CD4-positive, CD25-positive, alpha-beta regulatory T cell (primary cell): ENCODE measurements around the gene TSHR. TPM values are rescaled to one million over a fixed set of nuclear protein-coding genes. Genes with fewer than 3 reads are reported as not detected.
"Not testable (repeated sequence)": the region's sequence is repeated elsewhere in the genome, so short reads cannot be mapped to it uniquely, and the experiment has no call there.

ENCODE experiments used
- ATAC-seq, 2 donors: fragments of 150-1000 bp; cut with Tn5 transposase; one replicate each; pipeline ENCODE4 v1.10.0; 2021; ENCODE audit warnings: low read depth in 2 of 2, moderate number of reproducible peaks in 2 of 2, moderate library complexity in 1 of 2
- DNase-seq, 3 donors: peaks; one replicate each; pipeline versions ENCODE4 v3.0.0 to v3.0.0-alpha.2; 2012 to 2022; ENCODE audit warnings: mixed read lengths in 1 of 3
- H3K27ac ChIP-seq: one replicate; pipeline ENCODE4 v1.7.0; 2013; ENCODE audit warnings: mild to moderate bottlenecking, low read length; ENCODE audit not compliant: insufficient read depth, poor library complexity, severe bottlenecking
- H3K27me3 ChIP-seq: one replicate; pipeline ENCODE4 v1.7.0; 2013; ENCODE audit warnings: low read length; ENCODE audit not compliant: control insufficient read depth, insufficient read depth
- H3K36me3 ChIP-seq: one replicate; pipeline ENCODE4 v1.7.0; 2013; ENCODE audit warnings: mild to moderate bottlenecking, low read length, moderate library complexity; ENCODE audit not compliant: control insufficient read depth, insufficient read depth
- H3K4me1 ChIP-seq: 2 replicates; pipeline ENCODE4 v1.7.0; 2013; ENCODE audit warnings: mild to moderate bottlenecking, low read length; ENCODE audit not compliant: insufficient read depth, control insufficient read depth, poor library complexity, severe bottlenecking
- H3K4me3 ChIP-seq: one replicate; pipeline ENCODE4 v1.7.0; 2013; ENCODE audit warnings: low read depth, mild to moderate bottlenecking, low read length, moderate library complexity
- H3K9me3 ChIP-seq, 2 experiments: 1 replicate in 1 of 2; 2 replicates in 1 of 2; pipeline ENCODE4 v1.7.0; 2013; ENCODE audit warnings: low read length in 2 of 2, mild to moderate bottlenecking in 1 of 2, moderate library complexity in 1 of 2; ENCODE audit not compliant: control insufficient read depth in 2 of 2
- H3K27ac Mint-ChIP-seq, 3 donors: one replicate each; pipeline ENCODE4 v1.8.0; 2020 to 2022; ENCODE audit warnings: mild to moderate bottlenecking in 3 of 3, mixed read lengths in 3 of 3, moderate library complexity in 2 of 3
- H3K27me3 Mint-ChIP-seq: one replicate; pipeline ENCODE4 v1.8.0; 2022; ENCODE audit warnings: mild to moderate bottlenecking, mixed read lengths
- H3K36me3 Mint-ChIP-seq: one replicate; pipeline ENCODE4 v1.8.0; 2020; ENCODE audit warnings: mixed read lengths
- H3K4me1 Mint-ChIP-seq, 4 donors: one replicate each; pipeline ENCODE4 v1.8.0; 2020 to 2022; ENCODE audit warnings: mixed read lengths in 4 of 4, mild to moderate bottlenecking in 1 of 4
- H3K4me3 Mint-ChIP-seq, 4 donors: one replicate each; pipeline ENCODE4 v1.8.0; 2020 to 2022; ENCODE audit warnings: mild to moderate bottlenecking in 4 of 4, mixed read lengths in 4 of 4, moderate library complexity in 3 of 4
- H3K9me3 Mint-ChIP-seq, 7 donors: one replicate each; pipeline ENCODE4 v1.8.0; 2020 to 2022; ENCODE audit warnings: mixed read lengths in 7 of 7, mild to moderate bottlenecking in 3 of 7, moderate library complexity in 2 of 7
- polyA plus RNA-seq, 4 donors: library from polyadenylated mRNA; unstranded; fragments of 300-500 nt; fragmentation: Illumina TruSeq; gene quantifications; one replicate each; pipeline ENCODE4 v1.2.3, GENCODE V29; 2021
- total RNA-seq: library from RNA; stranded (reverse); gene quantifications from one replicate; pipeline ENCODE4 v1.2.3, GENCODE V29; 2022

Gene TSHR
- total and polyA plus RNA-seq, 5 donors from 2014 or later: 4.4 to 19.3 (median 16.0) TPM

GRCh38 chr14:80953211-80953610 is 2.2 kb upstream of the TSHR start:
- ATAC-seq, H3K4me3 ChIP-seq, H3K9me3 ChIP-seq, H3K27ac Mint-ChIP-seq, H3K36me3 ChIP-seq, H3K9me3 Mint-ChIP-seq, H3K27ac ChIP-seq, DNase-seq, H3K27me3 Mint-ChIP-seq, H3K27me3 ChIP-seq, H3K36me3 Mint-ChIP-seq: not testable (repeated sequence)
- Mint-ChIP-seq H3K4me3 (peak overlapping the region in 1 of 4 donors; percentile 48), H3K4me1 (peaks cover 20 to 42% (median 28%) of the 10 kb centered on the region in 4 donors)
- peaks cover 35% of the 10 kb centered on the region for H3K4me1 ChIP-seq

DNA sequence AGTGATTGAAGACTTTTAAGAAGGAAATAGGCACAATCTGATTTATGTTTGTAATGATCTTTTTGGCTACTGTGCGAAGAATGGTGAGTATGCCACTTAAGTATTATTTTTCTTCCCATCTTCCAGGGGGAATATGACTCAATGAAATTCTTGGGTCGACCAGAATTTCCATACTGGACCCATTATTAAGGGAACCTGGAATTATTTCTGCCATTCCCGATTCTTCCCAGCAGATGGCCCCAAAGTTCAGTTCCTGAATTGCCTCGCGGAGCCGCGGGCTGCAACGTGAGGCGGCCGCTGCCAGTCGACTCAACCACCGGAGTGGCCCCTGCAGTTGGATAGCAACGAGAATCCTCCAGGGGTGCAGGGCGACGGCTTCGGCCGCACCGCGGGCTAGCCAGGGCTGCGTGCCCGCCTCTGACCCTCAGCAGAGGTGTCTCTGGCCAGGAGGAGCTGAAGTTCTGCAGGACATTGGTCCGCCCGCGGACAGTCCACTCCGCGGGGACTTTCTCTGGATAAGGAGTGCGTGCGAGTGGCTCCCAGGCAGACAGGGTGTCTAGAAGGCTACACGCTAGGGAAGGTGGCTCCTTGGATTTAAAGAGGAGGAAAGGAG is 628 bp upstream of the TSHR start:
- Histone ChIP-seq H3K27ac (no peak overlapping the region), H3K27me3 (no peaks in the 10 kb centered on the region), H3K4me1 (peaks cover 49% of the 10 kb centered on the region), H3K36me3 (no peaks in the 10 kb centered on the region), H3K4me3 (peak overlapping the region; percentile 83), H3K9me3 (no peaks in the 10 kb centered on the region)
- H3K4me3 Mint-ChIP-seq: peak overlapping the region; percentile 62 to 99 (median 92)
- no peaks in the 10 kb centered on the region for H3K9me3 Mint-ChIP-seq
- H3K27me3 Mint-ChIP-seq: no peaks in the 10 kb centered on the region
- ATAC-seq (peak; percentile 43 to 51), DNase-seq (peak; percentile 64 to 81 (median 74))
- H3K4me1 Mint-ChIP-seq: peaks cover 15 to 57% (median 43%) of the 10 kb centered on the region in 4 donors
- peak overlapping the region; percentile 86 to 98 (median 88) for H3K27ac Mint-ChIP-seq
- peaks cover 4% of the 10 kb centered on the region for H3K36me3 Mint-ChIP-seq

- H3K4me1 Mint-ChIP-seq: peaks cover 21 to 65% (median 52%) of the 10 kb centered on the region in 4 donors
- DNase-seq: peak in 1 of 3 donors; percentile 48
- H3K27ac Mint-ChIP-seq: peak overlapping the region; percentile 49 to 88 (median 70)
These were observed 681 bp downstream of the TSHR start for GRCh38 chr14:80956102-80956501.

DNA sequence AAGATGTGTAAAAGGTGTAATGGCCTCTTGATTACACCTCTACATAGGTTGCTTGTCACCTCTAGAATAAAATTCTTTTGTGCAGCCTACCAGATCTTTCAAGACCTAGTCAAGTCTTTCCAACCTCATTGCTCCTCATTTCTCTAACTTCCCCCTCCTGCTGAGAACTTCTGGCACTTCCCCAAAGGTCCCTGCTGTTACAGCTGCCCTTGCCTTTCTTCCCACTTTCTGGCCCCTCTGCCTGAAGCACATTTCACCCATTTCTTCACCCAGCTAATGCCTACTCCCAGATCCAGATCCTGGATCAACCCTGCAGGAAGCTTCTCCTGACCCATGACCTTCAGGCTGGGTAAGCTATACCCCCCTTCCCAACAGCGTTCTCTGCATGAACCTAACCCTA is 1.5 kb downstream of the TSHR start:
- H3K27me3 Mint-ChIP-seq: no peaks in the 10 kb centered on the region
- H3K9me3 ChIP-seq: no peaks in the 10 kb centered on the region
- peaks cover 24 to 65% (median 55%) of the 10 kb centered on the region in 4 donors for H3K4me1 Mint-ChIP-seq
- DNase-seq: peak in 1 of 3 donors; percentile 9
- no peaks in the 10 kb centered on the region for H3K9me3 Mint-ChIP-seq
- peak overlapping the region; percentile 70 to 94 (median 88) for H3K27ac Mint-ChIP-seq
- H3K27ac ChIP-seq: peak overlapping the region; percentile 90
- H3K4me3 Mint-ChIP-seq: peak overlapping the region; percentile 62 to 99 (median 92)
- H3K36me3 Mint-ChIP-seq: peaks cover 4% of the 10 kb centered on the region
- peak overlapping the region; percentile 83 for H3K4me3 ChIP-seq
- no peaks in the 10 kb centered on the region for H3K36me3 ChIP-seq
- peaks cover 62% of the 10 kb centered on the region for H3K4me1 ChIP-seq
- H3K27me3 ChIP-seq: no peaks in the 10 kb centered on the region
- ATAC-seq: no peak

More at GRCh38 chr14:80956102-80956501, 681 bp downstream of the TSHR start:
- Histone ChIP-seq H3K27ac (peak overlapping the region; percentile 38), H3K9me3 (no peaks in the 10 kb centered on the region), H3K4me3 (peak overlapping the region; percentile 83), H3K36me3 (no peaks in the 10 kb centered on the region), H3K4me1 (peaks cover 62% of the 10 kb centered on the region), H3K27me3 (no peaks in the 10 kb centered on the region)
- no peak for ATAC-seq
- H3K4me3 Mint-ChIP-seq: peak overlapping the region; percentile 62 to 99 (median 92)
- H3K9me3 Mint-ChIP-seq: no peaks in the 10 kb centered on the region
- peaks cover 4% of the 10 kb centered on the region for H3K36me3 Mint-ChIP-seq
- H3K27me3 Mint-ChIP-seq: no peaks in the 10 kb centered on the region

GRCh38 chr14:80957613-80958012 is 2.2 kb downstream of the TSHR start:
- peak overlapping the region; percentile 83 for H3K4me3 ChIP-seq
- Mint-ChIP-seq H3K4me3 (peak overlapping the region; percentile 62 to 99 (median 84)), H3K36me3 (peaks cover 4% of the 10 kb centered on the region), H3K27ac (peak overlapping the region; percentile 88 to 94 (median 93)), H3K9me3 (peaks cover 0 to 2% (median 0%) of the 10 kb centered on the region in 7 donors), H3K27me3 (no peaks in the 10 kb centered on the region), H3K4me1 (peaks cover 24 to 65% (median 53%) of the 10 kb centered on the region in 4 donors)
- ATAC-seq (no peak), DNase-seq (peak in 1 of 3 donors; percentile 12)
- peak overlapping the region; percentile 90 for H3K27ac ChIP-seq
- no peaks in the 10 kb centered on the region for H3K27me3 ChIP-seq
- no peaks in the 10 kb centered on the region for H3K9me3 ChIP-seq
- H3K36me3 ChIP-seq: no peaks in the 10 kb centered on the region
- H3K4me1 ChIP-seq: peaks cover 62% of the 10 kb centered on the region

DNA sequence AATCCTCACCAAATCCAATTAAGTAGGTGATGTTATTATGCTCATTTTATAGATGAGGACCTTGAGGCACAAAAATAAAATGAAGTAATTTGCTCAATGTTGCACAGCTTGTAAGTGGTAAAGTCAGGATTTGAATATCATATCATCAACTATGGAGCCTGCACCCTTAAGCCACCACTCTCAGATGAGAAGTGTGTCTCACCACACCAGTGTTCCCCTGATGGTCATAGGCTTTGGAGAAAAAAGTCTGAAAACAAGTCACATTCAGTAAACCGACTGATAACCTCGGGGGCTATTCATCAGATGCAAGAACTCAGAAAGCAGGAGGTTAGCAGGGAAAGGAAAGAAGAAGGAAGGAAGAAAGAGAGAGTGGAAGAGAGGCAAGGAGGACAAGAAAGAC is 2.8 kb downstream of the TSHR start:
- Mint-ChIP-seq H3K9me3 (peaks cover 0 to 2% (median 0%) of the 10 kb centered on the region in 7 donors), H3K4me1 (peaks cover 24 to 65% (median 50%) of the 10 kb centered on the region in 4 donors), H3K27me3 (no peaks in the 10 kb centered on the region), H3K36me3 (peaks cover 4% of the 10 kb centered on the region), H3K27ac (peak overlapping the region; percentile 88 to 94 (median 93)), H3K4me3 (peak overlapping the region; percentile 62 to 99 (median 84))
- Histone ChIP-seq H3K27ac (peak overlapping the region; percentile 90), H3K9me3 (no peaks in the 10 kb centered on the region), H3K36me3 (no peaks in the 10 kb centered on the region), H3K4me1 (peaks cover 62% of the 10 kb centered on the region), H3K4me3 (peak overlapping the region; percentile 83), H3K27me3 (no peaks in the 10 kb centered on the region)
- peak in 1 of 3 donors; percentile 19 for DNase-seq
- ATAC-seq: no peak

GRCh38 chr14:80958939-80959338 is 3.5 kb downstream of the TSHR start:
- peak overlapping the region; percentile 83 for H3K4me3 ChIP-seq
- Mint-ChIP-seq H3K27me3 (peaks cover 2% of the 10 kb centered on the region), H3K9me3 (peaks cover 0 to 2% (median 0%) of the 10 kb centered on the region in 7 donors), H3K4me3 (peak overlapping the region; percentile 62 to 99 (median 84)), H3K4me1 (peaks cover 24 to 65% (median 52%) of the 10 kb centered on the region in 4 donors), H3K27ac (peak overlapping the region; percentile 87 to 94 (median 88)), H3K36me3 (peaks cover 4% of the 10 kb centered on the region)
- ATAC-seq: no peak
- DNase-seq: peak in 1 of 3 donors; percentile 28
- no peaks in the 10 kb centered on the region for H3K9me3 ChIP-seq
- H3K4me1 ChIP-seq: peaks cover 62% of the 10 kb centered on the region
- peak overlapping the region; percentile 90 for H3K27ac ChIP-seq
- H3K36me3 ChIP-seq: no peaks in the 10 kb centered on the region
- H3K27me3 ChIP-seq: no peaks in the 10 kb centered on the region
